Ureter (tissue), 1 donor: ENCODE data around the gene SYT2. TPM values are rescaled to one million over a fixed set of nuclear protein-coding genes. Genes with fewer than 3 reads are reported as not detected.
"Not testable (repeated sequence)": the region's sequence is repeated elsewhere in the genome, so short reads cannot be mapped to it uniquely, and the experiment has no call there.

ENCODE experiments used
- DNase-seq: peaks from one replicate; pipeline ENCODE4 v3.0.0-alpha.2; 2020; ENCODE audit warnings: low spot score
- total RNA-seq: library from RNA; stranded (reverse); gene quantifications from one replicate; pipeline ENCODE4 v1.2.4, GENCODE V29; 2023
- donor health status: DM: yes; HTN: yes; CAD: no.

SYT2 gene
- total RNA-seq, 1 donor from 2014 or later = not detected

- DNase-seq = not testable (repeated sequence)
Measured at GRCh38 chr1:202546796-202547195, 163.5 kb downstream of the SYT2 start.

GRCh38 chr1:202546377-202546776 lies 163.9 kb downstream of the SYT2 start:
- DNase-seq = not testable (repeated sequence)

GRCh38 chr1:202545647-202546303 lies 164.5 kb downstream of the SYT2 start:
- DNase-seq = not testable (repeated sequence)

GRCh38 chr1:202544766-202545449 lies 165.3 kb downstream of the SYT2 start:
- DNase-seq = not testable (repeated sequence)

GRCh38 chr1:202543537-202543936 lies 166.7 kb downstream of the SYT2 start:
- not testable (repeated sequence) for DNase-seq

- DNase-seq = not testable (repeated sequence)
Measured at GRCh38 chr1:202542415-202542814, 167.8 kb downstream of the SYT2 start.

GRCh38 chr1:202540858-202541257 lies 169.4 kb downstream of the SYT2 start:
- DNase-seq = not testable (repeated sequence)

Other genes with a start within 250 kb of the SYT2 start
- gene KDM5B, start 98.0 kb upstream of the SYT2 start, total RNA-seq = 139 TPM
- gene PCAT6, start 100.5 kb upstream of the SYT2 start, total RNA-seq = 2.6 TPM
- 6.9 TPM for gene RABIF, start 178.7 kb upstream of the SYT2 start, total RNA-seq
- 35.4 TPM for gene KLHL12, start 216.8 kb upstream of the SYT2 start, total RNA-seq
- 86.0 TPM for gene ADIPOR1, start 247.9 kb upstream of the SYT2 start, total RNA-seq